HG03066 (cell line): ENCODE data around the gene MSTO1.
"Not testable (repeated sequence)": the region's sequence is repeated elsewhere in the genome, so short reads cannot be mapped to it uniquely, and the experiment has no call there.

ENCODE experiments used
- ATAC-seq: cut with Tn5 transposase; IDR thresholded peaks from one replicate; pipeline ENCODE4 v1.9.1; 2021; ENCODE audit warnings: low read depth; ENCODE audit not compliant: unreplicated experiment

Gene MSTO1

GRCh38 chr1:155610257-155610647, 234 bp downstream of the MSTO1 start:
- ATAC-seq: peak; percentile 26

- ATAC-seq: not testable (repeated sequence)
These were observed 3.2 kb downstream of the MSTO1 start for GRCh38 chr1:155613226-155613625.

GRCh38 chr1:155622191-155622590, 12.2 kb downstream of the MSTO1 start:
- no peak for ATAC-seq

GRCh38 chr1:155623357-155623756, 13.3 kb downstream of the MSTO1 start:
- ATAC-seq: no peak

GRCh38 chr1:155626428-155626827, 16.4 kb downstream of the MSTO1 start:
- ATAC-seq: not testable (repeated sequence)

GRCh38 chr1:155636397-155637153, 26.6 kb downstream of the MSTO1 start:
- ATAC-seq: no peak

- no peak for ATAC-seq
These were observed 30.3 kb downstream of the MSTO1 start for GRCh38 chr1:155640367-155640766.

- ATAC-seq: not testable (repeated sequence)
These were observed 32.7 kb downstream of the MSTO1 start for GRCh38 chr1:155642559-155643180.

GRCh38 chr1:155643230-155643629, 33.2 kb downstream of the MSTO1 start:
- ATAC-seq: no peak

GRCh38 chr1:155645034-155645598, 35.1 kb downstream of the MSTO1 start:
- no peak for ATAC-seq

GRCh38 chr1:155645648-155646047, 35.6 kb downstream of the MSTO1 start:
- ATAC-seq: no peak

GRCh38 chr1:155646307-155646706, 36.3 kb downstream of the MSTO1 start:
- no peak for ATAC-seq

- ATAC-seq: no peak
These were observed 38.5 kb downstream of the MSTO1 start for GRCh38 chr1:155648207-155649147.

GRCh38 chr1:155649676-155650075, 39.7 kb downstream of the MSTO1 start:
- ATAC-seq: no peak

- ATAC-seq: no peak
These were observed 40.3 kb downstream of the MSTO1 start for GRCh38 chr1:155650231-155650757.

- no peak for ATAC-seq
These were observed 42.0 kb downstream of the MSTO1 start for GRCh38 chr1:155651861-155652661.

GRCh38 chr1:155652951-155653350, 42.9 kb downstream of the MSTO1 start:
- ATAC-seq: no peak

- no peak for ATAC-seq
These were observed 47.4 kb downstream of the MSTO1 start for GRCh38 chr1:155657463-155657862.

GRCh38 chr1:155661239-155661638, 51.2 kb downstream of the MSTO1 start:
- ATAC-seq: not testable (repeated sequence)
